Activated effector memory CD4-positive, alpha-beta T cell treated with Interleukin-2 at 50 U/mL for 16 hours (primary cell): ENCODE measurements around the gene TXN2.
"Not testable (repeated sequence)": the region's sequence is repeated elsewhere in the genome, so short reads cannot be mapped to it uniquely, and the experiment has no call there.

Experiments used
- DNase-seq: peaks from one replicate; pipeline ENCODE4 v3.0.0-alpha.2; 2020

TXN2 gene

DNA sequence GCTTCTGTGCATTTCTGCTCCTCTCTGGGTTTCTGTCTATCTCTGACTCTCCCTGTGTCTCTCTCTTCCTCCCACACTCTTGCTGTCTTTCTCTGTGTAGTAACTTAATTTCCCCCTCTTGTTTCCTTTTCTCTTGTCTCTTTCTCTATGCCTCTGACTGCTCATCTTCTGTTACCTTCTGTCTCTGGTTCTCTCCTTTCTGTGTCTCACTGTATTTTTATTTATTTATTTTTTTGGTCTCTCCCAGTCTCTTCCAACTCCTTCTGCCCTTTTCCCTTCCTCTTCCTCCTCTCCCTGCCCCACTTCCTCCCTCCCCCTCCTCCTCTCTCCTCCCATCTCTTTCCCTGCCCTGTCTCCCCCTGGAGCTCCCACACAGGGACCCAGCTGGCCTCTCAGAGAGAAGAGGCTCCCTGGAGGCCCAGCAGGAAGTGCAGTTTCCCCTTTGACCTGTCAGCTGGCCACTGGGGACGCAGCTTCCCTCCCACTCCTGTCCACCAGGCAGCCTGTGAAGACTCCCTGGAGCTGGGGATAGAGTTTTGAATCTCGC, 55.4 kb downstream of the TXN2 start:
- DNase-seq: no peak

DNA sequence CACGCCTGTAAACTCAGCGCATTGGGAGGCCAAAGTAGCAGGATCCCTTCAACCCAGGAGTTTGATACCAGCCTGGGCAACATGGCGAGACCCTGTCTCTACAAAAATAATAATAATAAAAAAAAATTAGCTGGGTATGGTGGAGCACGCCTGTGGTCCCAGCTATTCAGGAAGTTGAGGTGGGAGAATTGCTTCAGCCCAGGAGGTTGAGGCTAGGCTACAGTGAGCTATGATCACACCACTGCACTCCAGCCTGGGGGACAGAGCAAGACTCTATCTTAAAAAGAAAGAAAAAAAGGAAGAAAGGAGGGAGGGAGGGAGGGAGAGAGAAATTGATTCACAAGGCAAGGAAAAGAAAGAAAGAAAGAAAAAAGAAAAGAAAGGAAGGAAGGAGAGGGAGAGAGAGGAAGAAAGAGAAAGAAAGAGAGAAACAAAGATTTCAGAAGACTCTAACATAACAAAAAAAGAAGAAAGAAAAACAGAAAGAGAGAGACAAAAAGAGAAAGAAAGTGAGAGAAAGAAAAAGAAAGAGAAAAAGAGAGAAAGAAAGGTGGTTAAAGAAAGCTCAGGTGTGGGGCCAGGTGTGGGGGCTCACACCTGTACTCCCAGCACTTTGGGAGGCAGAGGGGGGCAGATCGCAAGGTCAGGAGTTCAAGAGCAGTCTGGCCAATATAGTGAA, 56.4 kb downstream of the TXN2 start:
- DNase-seq: no peak

DNA sequence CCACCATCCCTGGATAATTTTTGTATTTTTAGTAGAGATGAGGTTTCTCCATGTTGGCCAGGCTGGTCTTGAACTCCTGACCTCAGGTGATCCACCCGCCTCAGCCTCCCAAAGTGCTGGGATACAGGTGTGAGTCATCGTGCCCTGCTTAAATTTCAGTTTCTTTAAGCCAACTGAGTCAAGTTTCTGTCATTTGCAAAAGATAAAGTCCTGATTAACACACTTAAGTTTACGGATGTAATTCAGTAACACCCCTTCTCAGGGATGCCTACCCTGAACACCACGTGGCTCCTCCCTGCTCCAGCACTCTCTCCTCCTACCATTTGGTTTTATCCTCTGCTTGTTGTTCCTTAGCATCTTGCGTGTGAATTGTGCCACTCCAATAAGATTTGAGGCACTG, 57.0 kb downstream of the TXN2 start:
- not testable (repeated sequence) for DNase-seq

DNA sequence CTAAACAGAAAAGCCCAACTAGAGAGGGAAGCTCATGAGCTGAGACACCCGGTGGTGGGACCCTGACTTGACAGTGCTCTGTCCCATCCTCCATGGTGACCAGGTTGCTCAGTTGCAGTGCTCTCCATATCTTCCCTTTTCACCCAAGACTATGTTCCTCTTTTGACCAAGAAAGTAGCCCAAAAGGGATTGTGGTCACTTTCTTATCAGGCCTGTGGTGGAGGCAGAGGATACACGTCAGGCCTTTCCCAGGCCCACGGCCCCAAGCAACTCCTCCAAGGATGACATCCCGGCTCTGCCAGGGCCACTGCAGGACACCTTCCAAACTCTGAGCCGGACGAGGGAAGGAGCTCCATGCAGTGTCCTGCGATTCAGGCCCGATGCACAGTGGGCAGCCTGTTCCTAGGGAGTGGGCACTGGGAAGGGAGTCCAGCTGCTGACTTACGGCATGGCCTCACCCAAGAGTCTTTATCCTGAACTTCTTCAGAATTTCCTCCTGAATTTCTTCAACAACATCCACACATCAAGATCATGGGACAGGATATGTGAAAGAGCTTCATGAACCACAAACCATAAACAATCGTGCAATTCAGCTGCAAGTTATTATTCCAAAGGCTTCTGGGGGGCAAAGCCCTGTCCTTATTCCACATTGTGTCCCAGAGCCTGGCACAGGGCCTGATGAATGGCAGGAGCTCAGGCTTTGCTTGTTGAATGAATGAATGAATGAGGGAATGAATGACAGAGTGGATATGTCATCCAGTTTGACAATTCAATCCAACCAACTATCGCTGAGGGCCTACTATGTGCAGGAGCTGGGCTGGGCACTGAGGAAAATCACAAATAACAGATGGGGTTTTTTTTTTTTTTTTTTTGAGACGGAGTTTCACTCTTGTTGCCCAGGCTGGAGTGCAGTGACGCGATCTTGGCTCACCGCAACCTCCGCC, 57.7 kb downstream of the TXN2 start:
- no peak for DNase-seq

DNA sequence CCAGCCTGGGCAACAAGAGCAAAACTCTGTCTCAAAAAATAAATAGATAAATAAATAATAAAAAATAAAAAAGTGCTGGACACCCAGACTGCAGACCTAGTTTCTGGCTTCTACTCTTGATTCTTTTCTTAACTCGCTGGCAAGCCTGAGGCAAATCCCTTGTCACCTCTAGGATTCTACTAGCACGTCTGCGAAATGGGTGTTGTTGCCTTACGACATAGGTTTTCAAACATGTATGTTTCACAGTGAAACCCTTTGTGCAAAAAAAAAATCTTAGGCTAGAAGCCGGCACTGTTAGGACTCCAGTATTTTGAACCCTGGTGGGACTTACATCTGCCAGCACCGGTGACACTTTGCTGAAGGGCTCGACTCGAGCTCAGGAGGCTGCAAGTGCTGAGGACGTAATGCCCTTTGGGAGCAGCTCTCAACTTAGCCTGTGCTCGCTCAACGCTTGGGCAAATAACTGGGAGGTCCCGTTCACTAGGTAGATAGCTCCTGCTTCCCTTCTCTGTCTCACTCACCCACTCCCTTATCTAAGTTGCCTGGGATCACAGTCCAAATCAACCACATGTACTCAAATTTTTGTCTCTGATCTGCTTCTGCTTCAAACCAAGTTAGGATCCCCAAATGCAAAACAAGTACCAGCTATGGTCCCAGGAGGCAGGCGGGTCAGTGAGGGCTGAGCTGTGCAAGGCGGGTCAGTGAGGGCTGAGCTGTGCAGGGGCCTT, 59.0 kb downstream of the TXN2 start:
- DNase-seq: no peak

DNA sequence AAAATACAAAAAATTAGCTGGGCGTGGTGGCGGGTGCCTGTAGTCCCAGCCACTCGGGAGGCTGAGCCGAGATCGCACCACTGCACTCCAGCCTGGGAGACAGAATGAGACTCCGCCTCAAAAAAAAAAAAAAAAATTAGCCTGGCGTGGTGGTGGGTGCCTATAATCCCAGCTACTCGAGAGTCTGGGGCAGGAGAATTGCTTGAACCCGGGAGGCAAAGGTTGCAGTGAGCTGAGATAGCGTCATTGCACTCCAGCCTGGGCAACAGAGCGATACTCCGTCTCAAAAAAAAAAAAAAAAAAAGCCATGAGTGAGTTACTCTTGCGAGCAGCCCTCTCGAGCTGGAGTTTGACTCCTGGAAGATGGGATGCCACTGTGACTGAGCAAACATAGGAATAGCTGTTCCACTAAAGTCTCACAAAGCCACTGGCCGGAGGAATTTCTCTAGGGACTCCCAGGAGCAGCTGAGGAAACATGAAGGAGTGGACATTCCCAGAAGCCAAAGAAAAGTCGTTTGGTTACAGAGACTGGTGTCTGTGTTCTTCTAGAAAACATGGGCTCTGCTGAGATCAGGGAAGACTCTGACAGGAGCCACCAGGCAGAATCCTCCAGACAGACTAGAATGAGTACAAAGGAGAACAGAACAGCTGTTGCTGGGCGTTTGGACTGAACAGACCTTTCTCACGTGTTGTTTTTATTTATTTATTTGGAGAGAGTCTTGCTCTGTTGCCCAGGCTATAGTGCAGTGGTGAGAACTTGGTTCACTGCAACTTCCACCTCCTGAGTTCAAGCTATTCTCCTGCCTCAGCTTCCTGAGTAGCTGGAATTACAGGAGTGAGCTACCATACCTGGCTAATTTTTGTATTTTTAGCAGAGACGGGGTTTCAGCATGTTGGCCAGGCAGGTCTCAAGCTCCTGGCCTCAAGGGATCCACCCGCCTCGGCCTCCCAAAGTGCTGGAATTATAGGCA, 61.2 kb downstream of the TXN2 start:
- DNase-seq: no peak

DNA sequence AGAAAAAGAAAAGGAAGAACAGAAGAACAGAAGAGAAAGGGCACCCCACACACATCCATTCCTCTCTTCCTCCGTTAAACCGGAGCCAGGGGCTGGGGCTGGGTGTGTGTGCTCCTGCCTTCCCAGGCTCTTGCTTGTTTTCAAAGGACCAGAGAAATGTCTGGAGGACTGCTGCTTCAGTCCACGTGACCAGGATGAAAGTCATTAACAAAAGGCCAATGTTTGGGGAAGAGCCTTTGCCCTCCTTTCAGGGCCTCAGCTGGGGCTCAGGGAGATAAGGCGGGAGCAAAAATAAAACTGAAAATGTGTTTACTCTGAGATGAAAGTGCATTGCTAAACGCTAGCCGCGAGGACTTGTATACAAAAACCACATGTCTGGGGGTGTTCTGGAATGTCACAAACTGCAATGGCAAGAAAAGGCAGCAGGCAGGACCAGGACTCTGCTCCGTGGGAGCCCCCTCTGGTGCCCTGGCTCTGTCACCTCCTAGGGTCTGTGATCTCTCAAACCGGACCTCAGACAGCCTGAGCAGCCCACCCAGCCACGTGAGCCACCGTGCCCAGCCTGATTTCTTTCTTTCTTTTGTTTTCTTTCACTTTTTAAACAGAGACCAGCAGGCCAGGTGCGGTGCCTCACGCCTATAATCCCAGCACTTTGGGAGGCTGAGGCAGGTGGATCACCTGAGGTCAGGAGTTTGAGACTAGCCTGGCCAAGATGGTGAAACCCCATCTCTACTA, 62.1 kb downstream of the TXN2 start:
- no peak for DNase-seq

DNA sequence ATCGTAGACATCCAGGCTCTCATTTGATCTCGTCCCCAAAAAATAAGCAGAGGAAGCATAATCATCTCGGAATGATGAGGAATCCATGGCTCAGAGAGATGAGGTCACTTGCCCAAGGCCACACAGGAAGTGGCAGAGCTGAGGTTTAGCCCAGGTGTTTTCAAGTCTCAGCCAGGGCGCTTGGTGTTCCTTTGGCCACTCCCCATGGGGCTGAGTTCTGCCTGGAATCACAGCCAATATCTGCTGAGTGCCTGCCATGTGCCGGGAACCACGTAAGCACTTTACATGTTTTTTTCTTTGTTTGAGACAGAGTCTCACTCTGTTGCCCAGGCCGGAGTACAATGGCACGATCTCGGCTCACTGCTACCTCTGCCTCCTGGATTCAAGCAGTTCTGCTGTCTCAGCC, 64.2 kb downstream of the TXN2 start:
- no peak for DNase-seq
